Right kidney (tissue), 1 donor: ENCODE measurements around the gene SUFU.
A peak's percentile ranks its signal among the peaks of the same experiment; 100 is the strongest.

Experiments used
- DNase-seq: peaks from one replicate; pipeline ENCODE4 v3.0.0-alpha.2; 2016

The SUFU gene

GRCh38 chr10:102673819-102674511 lies 170.2 kb downstream of the SUFU start:
- peak; percentile 77 for DNase-seq

DNA sequence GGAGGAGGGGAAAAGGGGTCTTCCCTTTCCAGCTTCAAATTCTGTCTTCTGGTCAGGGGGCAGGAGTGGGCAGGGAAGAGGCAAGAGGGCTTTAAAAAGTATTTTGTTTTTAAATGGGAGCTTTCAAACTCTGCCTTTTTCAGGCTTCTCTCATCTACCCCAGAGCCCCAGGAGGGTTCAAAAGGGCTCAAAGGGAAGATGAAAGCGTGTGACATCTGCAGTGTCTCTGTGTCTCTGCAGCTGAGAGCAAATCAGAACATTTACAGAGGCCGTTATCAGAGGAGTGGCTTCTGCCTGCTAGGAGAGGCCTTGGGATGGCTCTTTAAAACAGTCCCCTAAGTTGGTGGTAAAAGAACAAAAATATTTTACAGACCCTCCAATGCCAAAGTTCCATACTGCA lies 170.8 kb downstream of the SUFU start:
- DNase-seq: no peak

DNA sequence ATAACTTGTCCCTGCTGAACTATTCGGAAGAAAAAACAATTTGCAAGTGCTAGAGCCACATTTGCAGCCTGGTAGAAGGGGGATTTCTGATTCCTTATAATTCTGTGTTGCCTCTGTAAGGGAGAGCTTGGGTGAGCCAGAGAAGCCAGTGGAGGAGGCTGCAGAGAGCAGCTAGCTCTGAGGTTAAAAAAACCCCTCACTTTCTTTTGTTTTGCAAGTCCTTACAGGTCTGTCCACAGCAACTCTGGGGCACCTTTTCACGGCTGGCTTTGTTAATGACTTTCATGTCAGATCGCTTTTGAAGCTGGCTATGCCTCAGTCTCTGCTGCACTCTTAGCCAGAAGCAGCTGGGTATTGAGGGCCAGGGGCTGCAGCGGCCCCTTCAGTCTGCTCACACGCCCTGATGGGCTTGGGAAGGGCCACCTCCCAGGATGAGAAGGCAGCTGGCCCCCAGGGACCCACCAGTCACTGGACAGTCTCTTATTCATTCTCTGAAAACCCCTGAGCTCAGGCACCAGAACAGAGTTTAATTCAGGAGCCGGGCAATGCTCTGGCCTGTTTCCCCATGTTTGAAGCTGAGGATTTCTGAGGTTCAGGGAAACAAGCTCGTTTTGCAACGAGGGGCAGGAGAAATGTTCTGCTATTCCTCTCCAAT lies 171.4 kb downstream of the SUFU start:
- DNase-seq: no peak

DNA sequence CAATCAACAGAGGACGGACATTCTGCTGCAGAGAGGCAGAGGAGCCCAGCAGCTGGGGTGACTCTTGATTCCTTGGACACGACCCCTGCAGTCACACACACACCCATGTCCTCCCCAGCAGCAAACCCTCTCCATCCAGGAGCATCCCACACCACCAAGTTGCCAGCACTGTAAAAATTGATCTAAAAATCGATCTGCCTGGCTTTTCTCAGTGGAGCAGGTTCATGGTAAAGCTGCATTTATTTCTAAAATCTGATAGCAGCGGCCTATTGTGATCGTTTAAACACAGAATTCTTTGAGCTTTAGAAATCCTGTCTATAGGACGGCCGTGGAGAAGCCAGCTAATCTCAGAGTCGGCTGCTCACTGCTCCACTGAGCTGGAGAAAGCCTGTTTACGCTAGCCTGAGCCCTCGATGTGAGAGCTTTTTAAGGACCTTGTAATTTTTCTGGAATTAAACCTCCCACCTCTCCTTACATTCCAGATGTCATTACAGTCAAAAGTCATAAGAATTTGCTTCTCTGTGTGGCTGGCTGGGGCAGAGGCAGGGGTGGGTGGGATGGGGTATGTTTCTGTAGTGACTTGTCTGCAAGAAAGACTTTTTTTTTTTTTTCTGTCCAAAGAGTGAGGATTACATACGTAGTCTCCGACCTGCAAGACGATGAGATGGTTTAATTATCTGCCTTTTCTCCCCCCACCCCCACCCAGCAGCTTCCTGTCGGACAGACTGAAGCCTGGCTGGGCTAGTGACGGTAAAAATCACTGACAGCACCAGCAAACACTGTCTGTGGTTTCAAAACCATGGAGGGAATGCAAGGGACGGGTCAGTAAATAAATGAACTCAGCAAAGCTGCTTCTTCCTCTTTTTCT lies 172.1 kb downstream of the SUFU start:
- peak; percentile 64 for DNase-seq

GRCh38 chr10:102676534-102677315 lies 173.0 kb downstream of the SUFU start:
- DNase-seq: no peak

GRCh38 chr10:102677331-102678067 lies 173.7 kb downstream of the SUFU start:
- no peak for DNase-seq

GRCh38 chr10:102678068-102678400 lies 174.3 kb downstream of the SUFU start:
- DNase-seq: no peak

DNA sequence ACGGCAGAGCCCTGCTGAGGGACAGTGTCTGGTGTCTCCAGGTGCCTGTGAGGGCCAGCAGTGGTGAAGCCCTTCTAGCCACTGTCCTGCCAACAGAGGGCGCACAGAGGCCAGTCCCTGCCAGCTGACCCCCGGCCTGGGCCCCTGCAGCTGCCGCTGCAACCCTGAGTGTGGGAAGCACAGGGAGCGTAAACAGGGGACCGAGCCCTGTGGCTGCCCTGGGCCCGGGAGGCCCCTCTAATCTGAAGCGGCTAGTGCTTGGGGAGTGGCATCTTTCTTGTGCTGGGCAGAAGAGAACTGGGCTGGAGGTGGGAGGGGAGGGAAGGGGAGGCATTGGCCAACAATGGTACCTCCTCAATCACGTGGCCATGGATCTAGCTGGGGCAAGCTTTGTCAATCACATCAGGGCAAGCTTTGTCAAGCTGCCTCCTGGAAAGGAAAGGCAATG lies 175.1 kb downstream of the SUFU start:
- peak; percentile 72 for DNase-seq

DNA sequence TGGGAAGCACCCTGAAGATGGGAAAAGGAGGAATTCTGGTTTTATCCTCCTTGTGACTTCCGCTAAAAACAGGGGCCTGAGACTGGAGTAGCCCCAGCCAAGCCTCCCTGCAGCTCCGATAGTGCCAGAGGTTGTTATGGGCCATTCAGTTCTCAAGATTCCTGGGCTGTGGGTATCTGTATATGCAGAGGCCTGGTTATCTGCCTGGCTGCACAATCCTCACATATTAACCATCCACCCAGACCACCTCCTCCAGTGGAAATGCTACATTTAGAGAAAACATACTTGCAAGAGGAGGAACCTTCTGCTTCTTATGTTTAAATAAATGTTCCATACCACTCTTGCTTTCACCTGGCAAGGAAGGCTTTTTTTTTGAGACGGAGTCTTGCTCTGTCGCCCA lies 175.8 kb downstream of the SUFU start:
- DNase-seq: no peak

- no peak for DNase-seq
Observed at GRCh38 chr10:102681696-102682095, 177.9 kb downstream of the SUFU start.

GRCh38 chr10:102682416-102682815 lies 178.6 kb downstream of the SUFU start:
- no peak for DNase-seq

DNA sequence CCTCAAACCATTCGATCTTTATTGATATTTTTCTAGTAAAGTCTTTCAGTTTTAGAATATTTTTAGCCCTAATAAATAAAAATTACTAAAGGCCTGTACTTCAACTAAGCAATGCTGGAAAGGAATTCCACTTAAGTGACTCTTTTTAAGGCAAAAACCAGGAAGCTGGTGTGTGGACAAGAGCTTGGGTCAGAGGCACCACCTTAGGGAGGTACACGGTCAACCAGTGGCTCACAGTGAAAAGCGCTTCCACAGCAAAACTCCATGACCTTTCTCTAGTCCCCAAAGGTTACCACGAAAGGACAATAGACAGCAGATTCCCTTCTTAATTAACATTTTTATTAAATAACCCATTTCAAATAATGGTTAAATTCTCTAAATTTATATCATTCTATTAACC lies 179.2 kb downstream of the SUFU start:
- no peak for DNase-seq
